Fibroblast of skin of left quadriceps (primary cell): ENCODE results near the gene ARHGAP28.
A peak's percentile ranks its signal among the peaks of the same experiment; 100 is the strongest.
"Not testable (repeated sequence)": the region's sequence is repeated elsewhere in the genome, so short reads cannot be mapped to it uniquely, and the experiment has no call there.

ENCODE experiments used
- DNase-seq, 2 experiments: peaks; one replicate each; pipeline ENCODE4 v3.0.0-alpha.2; 2013; ENCODE audit warnings: low read depth in 2 of 2

Gene ARHGAP28

DNA sequence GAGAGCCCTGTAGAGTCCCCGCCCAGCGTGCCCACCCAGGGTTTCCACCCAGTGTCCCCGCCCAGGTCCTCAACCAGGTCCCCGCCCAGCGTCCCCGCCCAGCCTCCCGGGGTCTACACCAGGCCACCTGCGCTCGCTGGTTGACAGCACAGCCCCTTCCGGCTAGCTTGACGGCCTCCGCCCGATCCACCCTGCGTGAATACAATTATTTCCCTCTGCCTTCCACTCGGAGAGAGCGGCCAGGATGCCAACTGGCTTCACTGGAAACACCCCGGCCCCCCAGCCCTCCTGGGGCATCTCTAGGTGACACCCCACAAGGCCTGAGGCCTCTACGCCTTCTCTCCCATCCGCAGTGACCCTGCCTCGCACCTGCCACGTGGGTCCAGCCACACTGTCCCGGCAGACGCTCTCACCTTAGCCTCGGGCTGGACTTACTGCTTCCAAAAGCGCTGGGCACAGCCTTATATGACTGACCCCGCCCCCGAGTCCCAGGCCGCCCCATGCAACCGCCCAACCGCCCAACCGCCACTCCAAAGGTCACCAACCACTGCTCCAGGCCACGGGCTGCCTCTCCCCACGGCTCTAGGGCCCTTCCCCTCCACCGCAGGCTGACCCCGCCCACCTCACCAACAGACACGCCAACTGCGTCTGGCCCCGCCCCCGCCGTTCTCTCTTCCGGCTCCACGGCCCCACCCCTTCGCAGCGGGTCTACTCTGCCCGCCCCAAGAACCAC is 200.0 kb downstream of the ARHGAP28 start:
- no peak for DNase-seq

- no peak for DNase-seq
These were observed 205.3 kb downstream of the ARHGAP28 start for GRCh38 chr18:6934859-6935258.

GRCh38 chr18:6938003-6938402 is 208.5 kb downstream of the ARHGAP28 start:
- no peak for DNase-seq

DNA sequence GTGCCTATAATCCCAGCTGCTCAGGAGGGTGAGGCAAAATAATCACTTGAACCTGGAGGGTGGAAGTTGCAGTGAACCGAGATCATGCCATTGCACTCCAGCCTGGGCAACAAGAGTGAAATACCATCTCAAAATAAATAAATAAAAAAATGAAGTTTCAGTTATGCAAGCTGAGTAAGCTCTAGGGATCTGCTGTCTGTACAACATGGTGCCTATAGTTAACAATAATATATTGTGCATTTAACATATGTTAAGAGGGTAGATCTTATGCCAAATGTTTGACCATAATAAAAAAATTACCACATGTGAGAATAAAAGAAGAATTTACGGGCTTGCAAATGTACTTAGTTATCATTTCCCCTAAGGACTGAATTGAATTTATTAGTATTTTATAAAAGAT is 208.9 kb downstream of the ARHGAP28 start:
- not testable (repeated sequence) for DNase-seq

GRCh38 chr18:6939972-6940371 is 210.5 kb downstream of the ARHGAP28 start:
- no peak for DNase-seq

DNA sequence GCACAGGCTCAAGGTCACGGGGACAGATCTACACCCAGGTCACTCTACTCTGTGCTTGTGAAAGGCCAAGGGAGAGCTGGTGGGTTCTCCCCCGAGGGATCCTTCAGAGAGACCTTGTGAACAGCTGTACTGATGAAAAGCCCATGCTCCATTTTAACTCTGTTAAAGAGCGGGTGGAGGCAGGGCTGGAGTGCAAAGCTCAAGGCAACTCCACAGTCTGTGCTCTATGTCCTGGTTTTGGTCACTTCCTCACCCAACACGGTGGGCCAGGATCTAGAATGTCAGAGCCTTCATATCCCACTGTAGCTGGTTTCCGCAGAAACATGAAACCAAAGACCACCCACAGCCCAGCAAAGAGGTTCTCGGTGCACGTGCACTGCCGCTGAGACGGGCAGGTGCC is 210.9 kb downstream of the ARHGAP28 start:
- DNase-seq = no peak

- DNase-seq = no peak
These were observed 212.5 kb downstream of the ARHGAP28 start for GRCh38 chr18:6941996-6942395.

DNA sequence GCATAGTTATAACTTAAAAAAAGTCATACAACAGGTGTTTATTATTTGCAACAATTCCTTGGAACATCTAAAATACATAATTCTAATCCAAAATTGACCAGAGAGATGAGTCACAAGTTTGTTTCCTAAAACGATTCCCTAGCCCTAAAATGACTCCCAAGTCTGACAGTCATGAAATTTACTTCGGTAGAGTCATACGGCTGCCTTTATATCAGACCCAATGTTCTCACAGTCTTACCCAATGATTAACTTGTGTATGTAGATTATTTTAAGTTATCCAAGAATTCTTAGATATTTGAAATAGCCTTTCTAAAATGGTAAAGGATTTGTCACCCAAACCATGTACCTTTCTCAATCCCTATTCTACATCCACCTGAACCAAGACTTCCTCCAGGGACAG is 213.2 kb downstream of the ARHGAP28 start:
- DNase-seq = no peak

DNA sequence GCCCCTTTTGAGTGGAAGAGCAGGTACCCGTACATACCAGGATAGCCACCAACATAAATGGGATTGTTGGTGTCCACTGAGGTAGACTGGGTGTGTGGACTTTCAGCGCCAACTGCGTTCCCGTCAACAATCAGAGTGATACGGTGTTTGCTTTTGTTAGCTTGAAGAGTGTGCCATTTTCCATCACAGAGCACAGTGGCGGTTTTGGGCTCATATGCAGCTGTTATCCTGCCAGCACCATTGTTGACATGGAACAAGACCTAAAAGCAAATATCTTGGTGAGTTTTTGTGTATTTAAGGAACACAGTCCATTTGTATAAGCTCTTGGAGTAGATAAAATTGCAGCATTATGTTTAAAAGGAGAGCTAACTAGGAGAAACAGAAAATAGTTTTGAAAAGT is 213.6 kb downstream of the ARHGAP28 start:
- no peak for DNase-seq

GRCh38 chr18:6947338-6948030 is 218.0 kb downstream of the ARHGAP28 start:
- DNase-seq = no peak

- DNase-seq = no peak
These were observed 219.0 kb downstream of the ARHGAP28 start for GRCh38 chr18:6948281-6949055.

DNA sequence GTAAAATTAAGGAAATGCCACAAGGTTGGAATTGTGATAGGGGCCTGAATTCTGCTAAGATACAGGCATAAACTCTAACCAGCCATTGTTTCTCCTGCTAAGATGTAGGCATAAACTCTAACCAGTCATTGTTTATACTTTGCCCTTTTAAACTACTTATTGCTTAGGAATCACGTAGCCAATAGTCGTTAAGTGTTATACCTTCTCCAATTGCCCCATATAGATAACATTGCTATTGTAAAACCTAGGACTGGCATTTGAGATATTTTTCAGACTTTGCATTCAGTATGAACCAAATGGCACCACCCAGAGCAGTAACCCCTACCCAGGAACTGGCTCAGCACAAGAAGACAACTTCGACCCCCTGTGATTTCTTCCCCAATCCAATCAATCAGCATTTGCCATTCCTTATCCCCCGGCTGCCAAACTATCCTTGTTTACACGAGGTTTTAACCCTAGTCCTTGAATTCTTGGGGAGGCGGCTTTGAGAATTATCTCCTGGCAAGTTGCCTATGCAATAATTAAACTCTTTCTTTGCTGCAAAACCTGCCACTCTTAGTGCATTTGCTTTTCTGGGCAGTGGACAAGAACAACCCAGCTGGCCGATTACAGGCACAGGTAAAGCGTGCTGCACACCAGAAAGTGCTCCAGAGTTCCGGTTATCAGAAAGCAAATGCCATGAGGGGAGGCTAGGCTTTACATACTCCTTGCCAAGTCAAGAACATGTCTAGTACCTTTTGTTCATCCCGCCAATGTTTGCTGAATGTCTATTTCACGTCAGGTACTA is 220.5 kb downstream of the ARHGAP28 start:
- DNase-seq = no peak

DNA sequence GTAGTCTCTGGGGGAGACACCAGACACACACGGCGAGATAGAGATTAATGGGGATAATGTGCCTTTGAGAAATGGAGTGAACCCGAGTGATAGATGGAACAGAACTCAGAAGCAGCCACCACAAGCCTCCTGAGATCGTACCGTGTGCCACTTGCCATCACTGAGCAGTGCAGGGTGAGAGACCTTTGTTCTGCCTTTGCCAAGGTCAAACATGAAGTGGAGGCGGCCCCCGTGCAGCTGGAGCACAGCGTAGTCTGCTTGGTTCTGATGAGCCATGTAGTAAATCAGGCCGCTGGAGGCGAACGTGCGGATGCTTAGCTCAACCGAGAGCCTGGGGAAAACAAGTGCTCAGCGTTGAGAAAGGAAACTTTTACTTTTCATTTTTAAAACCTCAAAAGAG is 221.1 kb downstream of the ARHGAP28 start:
- DNase-seq = no peak

GRCh38 chr18:6951336-6952090 is 222.0 kb downstream of the ARHGAP28 start:
- DNase-seq = no peak

- no peak for DNase-seq
These were observed 225.0 kb downstream of the ARHGAP28 start for GRCh38 chr18:6954501-6954900.

- no peak for DNase-seq
These were observed 225.8 kb downstream of the ARHGAP28 start for GRCh38 chr18:6955304-6955703.

DNA sequence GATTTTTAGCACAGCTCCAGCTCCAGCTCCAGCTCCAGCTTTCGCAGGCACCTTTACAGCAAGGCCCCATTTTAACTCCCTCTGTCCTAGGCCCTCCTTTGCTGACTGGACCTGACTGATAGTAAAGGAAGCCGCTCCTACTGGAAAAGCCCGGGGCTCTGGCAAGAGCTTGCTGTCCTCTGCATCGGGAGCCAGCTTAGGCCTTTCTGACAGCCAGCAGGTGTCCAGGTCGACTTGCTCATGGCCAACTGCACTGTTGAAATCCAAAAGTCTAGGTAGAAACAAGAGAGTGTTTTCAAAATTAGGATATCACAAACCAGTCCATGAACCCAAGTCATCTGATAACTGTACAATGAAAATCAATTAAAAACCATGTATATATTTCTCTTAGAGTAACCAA is 227.0 kb downstream of the ARHGAP28 start:
- no peak for DNase-seq

GRCh38 chr18:6956999-6957398 is 227.5 kb downstream of the ARHGAP28 start:
- DNase-seq = no peak

DNA sequence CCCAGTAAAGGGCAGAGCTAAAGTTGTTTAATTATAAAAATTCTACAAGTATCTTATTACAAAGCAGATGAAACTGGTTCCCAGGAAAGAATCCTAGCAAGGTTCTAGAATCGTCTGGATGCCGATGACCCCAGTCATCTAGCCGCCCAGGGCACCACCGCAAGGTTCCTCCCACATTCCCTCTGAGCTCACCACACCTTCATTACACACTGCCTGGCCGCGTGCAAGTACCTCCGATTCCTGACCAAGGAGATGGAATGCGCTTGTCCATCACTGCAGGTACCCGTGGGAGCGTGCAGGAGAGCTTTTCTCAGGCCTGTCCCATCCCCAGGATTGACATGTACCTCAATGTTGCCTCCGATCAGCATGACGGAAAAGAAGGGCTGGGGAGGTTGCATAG is 229.6 kb downstream of the ARHGAP28 start:
- DNase-seq = no peak

DNA sequence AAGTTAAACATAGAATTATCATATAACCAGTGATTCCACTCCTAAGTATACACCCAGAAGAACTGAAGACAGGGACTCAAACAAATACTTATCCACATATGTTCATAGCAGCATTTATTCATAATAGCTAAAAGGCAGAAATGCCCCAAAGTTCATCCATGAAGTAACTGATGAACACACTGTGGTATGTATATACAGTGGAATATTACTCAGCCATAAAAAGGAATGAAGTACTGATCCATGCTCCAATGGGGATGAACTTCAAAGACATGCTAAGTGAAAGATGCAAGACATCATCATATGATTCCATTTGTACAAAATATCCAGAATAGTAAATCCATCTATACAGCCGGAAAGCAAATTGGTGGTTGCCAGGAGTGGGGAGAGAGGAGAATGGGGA is 230.6 kb downstream of the ARHGAP28 start:
- no peak for DNase-seq

DNA sequence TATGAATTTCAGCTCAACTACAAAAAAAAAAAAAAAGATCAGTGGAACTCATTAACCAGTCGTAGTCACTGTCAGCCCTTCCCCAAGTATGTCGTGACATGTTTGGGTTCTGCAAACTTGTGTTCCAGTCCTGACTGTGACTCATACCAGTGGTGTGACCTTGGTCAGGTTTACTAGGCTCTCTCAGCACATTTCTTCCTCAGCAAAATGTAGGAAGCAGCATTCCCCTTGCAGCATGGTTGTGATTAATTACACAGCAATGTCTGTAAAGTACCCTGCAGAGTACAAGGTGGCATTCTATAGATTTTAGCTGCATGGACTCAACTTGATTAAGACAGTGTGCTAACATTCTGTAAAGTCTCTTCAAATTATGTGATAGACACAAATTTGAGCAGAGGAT is 231.1 kb downstream of the ARHGAP28 start:
- DNase-seq = peak; percentile 14 to 37
